ENCODE measurements around the gene RBSN. TPM values are rescaled to one million over a fixed set of nuclear protein-coding genes. Genes with fewer than 3 reads are reported as not detected.
A peak's percentile ranks its signal among the peaks of the same experiment; 100 is the strongest.

RBSN gene
- total RNA-seq, 1 donor: 29.6 TPM

DNA sequence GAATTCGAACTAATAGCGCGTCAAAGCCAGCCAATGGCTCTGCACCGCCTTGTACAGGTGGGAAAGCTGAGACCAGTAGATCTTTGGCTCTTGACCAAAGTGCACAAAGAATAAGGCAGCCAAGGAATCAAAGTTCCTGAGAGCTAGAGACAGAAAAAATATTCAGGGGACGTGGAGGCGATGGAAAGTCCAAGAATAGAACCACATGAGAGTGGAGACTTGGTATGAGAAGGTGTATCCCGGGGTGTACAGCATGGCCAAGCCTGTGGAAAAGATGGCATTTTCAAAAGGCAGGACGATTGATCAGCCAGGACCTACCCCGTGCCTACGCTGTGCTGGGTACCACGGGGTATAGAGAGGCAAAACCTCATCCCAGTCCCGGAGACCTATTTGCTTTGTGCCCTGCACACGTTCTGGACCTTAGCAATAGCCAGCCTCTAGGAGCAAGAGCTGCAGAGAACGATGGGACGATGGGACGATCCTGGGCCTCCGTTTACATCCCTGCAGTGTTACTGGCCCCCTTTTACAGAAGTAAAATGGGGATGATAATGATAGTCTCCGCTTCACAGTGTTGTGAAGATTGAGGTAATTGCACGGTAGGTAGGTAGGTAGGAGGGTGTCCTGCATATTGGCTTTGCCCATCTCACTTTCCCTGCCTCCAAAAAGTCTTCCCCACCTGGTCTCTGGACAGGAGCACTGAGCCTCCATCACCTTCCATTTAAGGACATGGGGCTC lies 583 bp upstream of the RBSN start:
- TF ChIP-seq CTCF (IDR thresholded peaks at IDR 0.05; ENCODE audit: insufficient read depth, low read length): no peak
- DNase-seq (ENCODE audit: low read depth): no peak
- H3K4me3 ChIP-seq (ENCODE audit: low read depth, low read length): peak overlapping the region; percentile 97

GRCh38 chr3:15097891-15098290 lies 1.1 kb downstream of the RBSN start:
- peak overlapping the region; percentile 97 for H3K4me3 ChIP-seq (ENCODE audit: low read depth, low read length)
- no peak for TF ChIP-seq CTCF (IDR thresholded peaks at IDR 0.05; ENCODE audit: insufficient read depth, low read length)
- DNase-seq (ENCODE audit: low read depth): no peak

DNA sequence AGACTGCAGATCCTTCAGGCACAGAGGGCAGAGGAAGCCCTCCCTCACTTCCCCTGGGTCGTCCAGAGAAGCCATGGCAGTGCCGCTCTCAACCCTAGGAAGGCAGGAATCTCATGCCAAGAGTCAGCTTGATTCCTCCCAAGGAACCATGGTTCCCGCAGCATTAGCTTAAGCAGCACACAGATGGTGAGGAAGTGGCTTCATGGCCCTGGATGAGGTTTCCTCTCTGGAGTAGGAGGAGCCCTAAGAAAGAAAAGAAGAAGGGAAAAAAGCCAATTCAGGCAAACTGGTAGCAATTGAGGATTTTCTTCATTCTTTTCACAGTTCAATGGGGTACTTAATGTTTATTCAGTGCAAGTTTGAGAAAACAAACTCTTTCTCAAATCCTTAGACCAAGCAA lies 2.9 kb downstream of the RBSN start:
- no peak for TF ChIP-seq CTCF (IDR thresholded peaks at IDR 0.05; ENCODE audit: insufficient read depth, low read length)
- H3K4me3 ChIP-seq (ENCODE audit: low read depth, low read length): no peak overlapping the region
- no peak for DNase-seq (ENCODE audit: low read depth)

- H3K4me3 ChIP-seq (ENCODE audit: low read depth, low read length): no peak overlapping the region
- TF ChIP-seq CTCF (IDR thresholded peaks at IDR 0.05; ENCODE audit: insufficient read depth, low read length): no peak
- peak; percentile 79 for DNase-seq (ENCODE audit: low read depth)
These were observed 4.6 kb downstream of the RBSN start for GRCh38 chr3:15094187-15094875.

- H3K4me3 ChIP-seq (ENCODE audit: low read depth, low read length): no peak overlapping the region
- peak; percentile 21 for DNase-seq (ENCODE audit: low read depth)
- no peak for TF ChIP-seq CTCF (IDR thresholded peaks at IDR 0.05; ENCODE audit: insufficient read depth, low read length)
These were observed 6.3 kb downstream of the RBSN start for GRCh38 chr3:15092686-15093085.

GRCh38 chr3:15091575-15091974 lies 7.4 kb downstream of the RBSN start:
- no peak for DNase-seq (ENCODE audit: low read depth)
- no peak for TF ChIP-seq CTCF (IDR thresholded peaks at IDR 0.05; ENCODE audit: insufficient read depth, low read length)
- no peak overlapping the region for H3K4me3 ChIP-seq (ENCODE audit: low read depth, low read length)
